HEK293T (cell line): ENCODE measurements around the gene SPDYA.

ENCODE experiments used
- BHLHE40 ChIP-seq: fragments of 450-650 bp; IDR thresholded peaks from 2 replicates; pipeline ENCODE4 v1.6.1; 2016; ENCODE audit warnings: mild to moderate bottlenecking, moderate library complexity, borderline replicate concordance
- FOXA1 ChIP-seq: fragments of 450-650 bp; IDR thresholded peaks from 2 replicates; pipeline ENCODE4 v1.6.1; 2016; ENCODE audit warnings: mild to moderate bottlenecking
- PKNOX1 ChIP-seq: fragments of 450-650 bp; IDR thresholded peaks from 2 replicates; pipeline ENCODE4 v1.6.1; 2016
- SP1 ChIP-seq: fragments of 450-650 bp; IDR thresholded peaks from 2 replicates; pipeline ENCODE4 v1.6.1; 2017

- no peak for TF ChIP-seq SP1
- TF ChIP-seq FOXA1, result no peak
- TF ChIP-seq BHLHE40, result no peak
- TF ChIP-seq PKNOX1, result peak; percentile 71
Measured at GRCh38 chr2:28766070-28766469, 44.6 kb upstream of the SPDYA start.
